WTC11 (cell line): ENCODE results near the gene TTYH1. TPM values are rescaled to one million over a fixed set of nuclear protein-coding genes. Genes with fewer than 3 reads are reported as not detected.

Source experiments
- ARID4B ChIP-seq: sonication (generic); formaldehyde crosslinking; IDR thresholded peaks from 2 replicates; pipeline ENCODE4 v1.8.0; 2023; ENCODE audit warnings: missing genetic modification reagents, mild to moderate bottlenecking, borderline replicate concordance
- ATF1 ChIP-seq: sonication (generic); formaldehyde crosslinking; IDR thresholded peaks from 2 replicates; pipeline ENCODE4 v1.8.1; 2023; ENCODE audit warnings: mild to moderate bottlenecking, moderate library complexity, missing genetic modification reagents
- CDX4 ChIP-seq: fragments of 250-450 bp; sonication (Bioruptor Pico); IDR thresholded peaks from 2 replicates; pipeline ENCODE4 v1.9.0; 2021; ENCODE audit warnings: moderate library complexity, mild to moderate bottlenecking, inconsistent platforms, borderline replicate concordance
- CREB1 ChIP-seq: sonication (generic); formaldehyde crosslinking; IDR thresholded peaks from 2 replicates; pipeline ENCODE4 v1.8.0; 2023; ENCODE audit warnings: mild to moderate bottlenecking, missing genetic modification reagents
- CTCF ChIP-seq: fragments of 200-600 bp; IDR thresholded peaks from 2 replicates; pipeline ENCODE4 v1.8.0; 2022; ENCODE audit warnings: antibody characterized with exemption
- E2F4 ChIP-seq: sonication (generic); formaldehyde crosslinking; IDR thresholded peaks from 2 replicates; pipeline ENCODE4 v1.8.1; 2022; ENCODE audit warnings: low read depth, mild to moderate bottlenecking, moderate library complexity, missing genetic modification reagents, borderline replicate concordance
- FOXP1 ChIP-seq: sonication (generic); formaldehyde crosslinking; IDR thresholded peaks from 2 replicates; pipeline ENCODE4 v1.8.0; 2022; ENCODE audit warnings: missing genetic modification reagents, mild to moderate bottlenecking, moderate library complexity, borderline replicate concordance
- GRHL2 ChIP-seq: fragments of 250-450 bp; sonication (Bioruptor Pico); IDR thresholded peaks from 2 replicates; pipeline ENCODE4 v1.8.0; 2022; ENCODE audit warnings: mild to moderate bottlenecking, moderate library complexity; ENCODE audit not compliant: insufficient replicate concordance, severe bottlenecking
- HMGA2 ChIP-seq: fragments of 250-450 bp; sonication (Bioruptor Pico); IDR thresholded peaks from 2 replicates; pipeline ENCODE4 v1.4.0; 2021; ENCODE audit warnings: mild to moderate bottlenecking, moderate library complexity
- IRF1 ChIP-seq: sonication (generic); formaldehyde crosslinking; IDR thresholded peaks from 2 replicates; pipeline ENCODE4 v1.8.0; 2023; ENCODE audit warnings: missing genetic modification reagents
- IRF2 ChIP-seq: sonication (generic); formaldehyde crosslinking; IDR thresholded peaks from 2 replicates; pipeline ENCODE4 v1.8.0; 2022; ENCODE audit warnings: low read depth, missing genetic modification reagents, borderline replicate concordance
- MAX ChIP-seq: sonication (generic); formaldehyde crosslinking; IDR thresholded peaks from 2 replicates; pipeline ENCODE4 v1.8.0; 2022; ENCODE audit warnings: mild to moderate bottlenecking, missing genetic modification reagents
- PRRX2 ChIP-seq: fragments of 250-450 bp; sonication (Bioruptor Pico); IDR thresholded peaks from 2 replicates; pipeline ENCODE4 v1.8.0; 2021; ENCODE audit warnings: mild to moderate bottlenecking
- RELA ChIP-seq: sonication (generic); formaldehyde crosslinking; IDR thresholded peaks from 2 replicates; pipeline ENCODE4 v1.8.1; 2022; ENCODE audit warnings: missing genetic modification reagents, mild to moderate bottlenecking, borderline replicate concordance
- RORB ChIP-seq: fragments of 250-450 bp; sonication (Bioruptor Pico); IDR thresholded peaks from 2 replicates; pipeline ENCODE4 v1.9.0; 2021; ENCODE audit warnings: mild to moderate bottlenecking
- ZBTB43 ChIP-seq: sonication (generic); formaldehyde crosslinking; IDR thresholded peaks from 2 replicates; pipeline ENCODE4 v1.8.1; 2023; ENCODE audit warnings: mild to moderate bottlenecking, missing genetic modification reagents
- ZNF396 ChIP-seq: fragments of 250-450 bp; sonication (Bioruptor Pico); IDR thresholded peaks from 2 replicates; pipeline ENCODE4 v1.8.0; 2021; ENCODE audit warnings: mild to moderate bottlenecking, moderate library complexity, borderline replicate concordance
- ZNF425 ChIP-seq: fragments of 250-450 bp; sonication (Bioruptor Pico); conservative IDR thresholded peaks from 2 replicates; pipeline ENCODE4 v1.9.0; 2021; ENCODE audit warnings: mild to moderate bottlenecking
- ZNF532 ChIP-seq: fragments of 250-450 bp; sonication (Bioruptor Pico); IDR thresholded peaks from 2 replicates; pipeline ENCODE4 v1.9.0; 2021; ENCODE audit warnings: mild to moderate bottlenecking, borderline replicate concordance
- total RNA-seq: library from RNA; stranded (reverse); gene quantifications from 3 replicates; pipeline ENCODE4 v1.2.3, GENCODE V29; 2021

TTYH1 gene
- total RNA-seq, 1 experiment from 2014 or later = 37.1 TPM

GRCh38 chr19:54448774-54449700, 33.8 kb downstream of the TTYH1 start, which contains the start of gene LENG8 (continued):
- TF ChIP-seq HMGA2 (CRISPR knock-in tag) (no peak), RELA (CRISPR knock-in tag) (no peak), PRRX2 (CRISPR knock-in tag) (no peak), ATF1 (no peak), ZNF396 (no peak), FOXP1 (CRISPR knock-in tag) (peak; percentile 87; the same call in 1 of the 2 replicates), ZBTB43 (CRISPR knock-in tag) (peak; percentile 56; the same call in 1 of the 2 replicates), CDX4 (no peak), ARID4B (CRISPR knock-in tag) (peak; percentile 32; the same call in 1 of the 2 replicates), ZNF532 (CRISPR knock-in tag) (no peak), IRF1 (CRISPR knock-in tag) (peak; percentile 80; the same call in 1 of the 2 replicates), CREB1 (0 out of 2 replicates have a peak, but pooled peaks have one; percentile 49), GRHL2 (no peak), CTCF (no peak), MAX (CRISPR knock-in tag) (peak; percentile 82), ZNF425 (CRISPR knock-in tag) (no peak), RORB (CRISPR knock-in tag) (no peak), IRF2 (CRISPR knock-in tag) (no peak), E2F4 (CRISPR knock-in tag) (peak; percentile 78; the same call in 1 of the 2 replicates)
